HG03520 (cell line): Measurements from ENCODE around the gene MEIS2.

Source experiments
- ATAC-seq: cut with Tn5 transposase; IDR thresholded peaks from one replicate; pipeline ENCODE4 v1.9.1; 2021; ENCODE audit warnings: mild to moderate bottlenecking, moderate library complexity; ENCODE audit not compliant: unreplicated experiment

The MEIS2 gene

GRCh38 chr15:37098468-37099318 is 1.7 kb downstream of the MEIS2 start:
- ATAC-seq = peak; percentile 30

- ATAC-seq = no peak
These were observed 3.0 kb downstream of the MEIS2 start for GRCh38 chr15:37097144-37097919.

DNA sequence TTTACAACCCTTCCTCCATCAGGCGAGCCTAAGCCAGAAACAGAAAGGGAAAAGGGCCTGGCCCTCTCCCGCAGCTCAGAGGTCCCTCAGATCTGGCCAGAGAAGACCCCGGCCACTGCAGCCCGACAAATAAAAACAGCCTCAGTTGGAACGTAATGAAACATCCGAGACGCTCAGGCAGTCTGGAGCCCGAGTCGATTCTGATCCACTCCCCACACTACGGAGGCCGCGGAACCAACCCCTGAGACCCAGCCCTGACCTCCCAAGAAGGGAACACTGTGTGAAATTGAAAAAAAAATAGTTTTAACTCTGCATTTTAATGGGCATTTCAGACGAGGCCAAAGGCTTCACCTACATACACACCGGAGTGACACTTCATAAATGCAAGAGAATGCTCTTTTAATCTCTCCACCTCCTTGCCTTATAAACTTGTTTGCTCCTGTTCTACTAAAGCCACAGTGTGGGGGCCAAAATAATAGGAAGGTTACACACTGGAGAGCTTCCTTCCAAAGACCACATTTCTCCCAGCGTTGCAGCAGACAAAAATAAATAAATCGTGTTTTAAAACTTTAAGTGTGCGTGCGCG is 3.7 kb downstream of the MEIS2 start:
- ATAC-seq = no peak

GRCh38 chr15:37095770-37096557 is 4.4 kb downstream of the MEIS2 start:
- no peak for ATAC-seq

- no peak for ATAC-seq
These were observed 5.2 kb downstream of the MEIS2 start for GRCh38 chr15:37094915-37095711.

GRCh38 chr15:37094333-37094914 is 5.9 kb downstream of the MEIS2 start:
- no peak for ATAC-seq

DNA sequence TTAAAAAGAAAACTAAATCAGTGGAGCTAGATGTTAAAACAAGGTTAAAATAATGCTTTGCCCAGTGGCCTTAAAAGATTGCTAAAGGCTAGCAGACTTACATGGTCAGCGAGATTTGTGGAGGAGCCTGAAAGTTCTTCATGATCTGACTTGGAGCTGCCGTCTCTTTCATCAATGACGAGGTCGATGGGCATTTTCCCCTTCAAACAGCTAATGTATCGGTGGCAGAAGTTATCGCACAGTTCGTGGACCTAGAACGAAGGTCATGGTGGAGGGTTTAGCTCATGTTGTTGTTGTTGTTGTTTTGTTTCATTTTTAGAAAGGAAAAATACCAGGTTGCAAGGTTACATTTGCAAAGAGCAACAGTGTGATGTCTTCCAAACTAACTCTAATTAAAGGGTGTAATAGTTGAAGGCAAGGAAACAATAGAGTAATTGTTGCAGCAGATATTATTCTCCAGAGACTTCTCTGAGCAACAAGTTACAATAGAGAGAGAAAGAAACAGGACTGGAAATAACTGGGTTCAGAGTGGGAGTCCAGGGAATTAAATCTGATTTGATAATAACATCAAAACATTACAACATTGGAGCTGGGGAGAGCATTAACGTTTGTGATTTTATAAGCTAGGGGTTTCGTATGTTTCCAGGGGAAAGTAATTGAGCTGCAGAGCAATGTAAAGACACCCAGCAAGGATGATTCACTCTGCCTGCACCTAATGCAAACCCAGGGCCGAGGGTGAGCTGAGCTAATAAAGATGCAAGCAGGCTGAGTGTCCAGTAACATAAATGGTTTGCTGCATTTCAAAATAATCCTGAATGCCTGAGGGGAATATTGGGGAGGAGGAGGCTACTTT is 6.6 kb downstream of the MEIS2 start:
- no peak for ATAC-seq

GRCh38 chr15:37090543-37091175 is 9.7 kb downstream of the MEIS2 start:
- ATAC-seq = no peak

GRCh38 chr15:37088436-37088835 is 11.9 kb downstream of the MEIS2 start:
- no peak for ATAC-seq

DNA sequence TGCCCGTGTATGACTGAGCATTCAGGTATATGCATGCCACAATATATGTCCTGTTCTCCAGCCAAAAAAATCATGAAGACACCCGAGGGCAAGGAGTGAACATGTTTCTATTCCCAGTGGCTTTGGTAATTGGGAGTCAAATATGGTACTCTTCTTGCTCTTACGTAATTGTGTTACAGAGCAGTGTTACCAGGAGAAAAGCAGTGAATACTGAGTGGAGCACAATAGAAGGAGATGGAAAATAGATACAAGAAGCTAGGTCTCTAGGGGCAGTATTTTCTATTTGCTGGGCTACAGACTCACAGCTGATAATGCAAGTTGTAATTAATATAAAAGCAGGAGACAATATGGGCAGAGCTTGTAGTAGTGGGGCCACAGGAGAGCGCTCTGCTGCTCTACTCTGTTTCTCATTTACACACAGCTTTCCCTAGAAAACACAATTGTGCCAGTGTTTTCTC is 13.2 kb downstream of the MEIS2 start:
- no peak for ATAC-seq

DNA sequence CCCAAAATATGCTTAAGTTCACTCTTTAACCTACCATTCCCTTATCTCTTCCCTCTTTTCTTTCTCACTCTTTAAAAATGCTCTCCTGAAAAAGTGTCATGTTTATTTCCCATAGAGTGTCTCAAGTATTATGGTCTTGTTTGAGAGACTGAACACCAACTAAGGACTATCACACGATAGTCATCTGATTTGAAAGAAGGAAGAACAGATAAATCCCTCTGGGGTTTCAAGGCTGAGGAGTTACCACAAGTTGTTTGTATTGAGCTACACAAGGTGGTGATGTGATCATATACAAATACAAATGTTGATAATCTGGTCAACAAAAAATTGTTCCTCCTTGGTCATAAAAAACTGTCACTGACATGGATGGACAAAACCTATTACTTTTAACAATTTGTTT is 13.8 kb downstream of the MEIS2 start:
- no peak for ATAC-seq

DNA sequence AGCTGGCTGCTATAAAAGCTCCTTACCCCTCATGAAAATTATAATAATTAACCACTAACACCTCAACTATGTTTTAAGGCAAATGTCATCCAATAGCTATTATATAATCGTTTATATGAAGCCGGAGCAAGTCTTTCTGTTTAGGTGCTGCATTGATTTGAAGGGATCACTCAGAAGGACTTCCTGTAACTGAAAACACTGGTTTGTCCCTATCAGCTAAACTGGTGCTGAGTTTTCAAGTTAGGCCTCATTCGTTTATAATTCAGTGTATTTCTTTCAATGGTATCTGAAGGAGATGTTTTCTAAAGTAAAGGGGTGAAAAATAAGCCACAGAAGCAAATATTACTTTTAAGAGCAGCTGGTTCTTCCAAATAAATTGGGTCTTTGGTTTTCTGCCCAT is 14.2 kb downstream of the MEIS2 start:
- ATAC-seq = no peak

DNA sequence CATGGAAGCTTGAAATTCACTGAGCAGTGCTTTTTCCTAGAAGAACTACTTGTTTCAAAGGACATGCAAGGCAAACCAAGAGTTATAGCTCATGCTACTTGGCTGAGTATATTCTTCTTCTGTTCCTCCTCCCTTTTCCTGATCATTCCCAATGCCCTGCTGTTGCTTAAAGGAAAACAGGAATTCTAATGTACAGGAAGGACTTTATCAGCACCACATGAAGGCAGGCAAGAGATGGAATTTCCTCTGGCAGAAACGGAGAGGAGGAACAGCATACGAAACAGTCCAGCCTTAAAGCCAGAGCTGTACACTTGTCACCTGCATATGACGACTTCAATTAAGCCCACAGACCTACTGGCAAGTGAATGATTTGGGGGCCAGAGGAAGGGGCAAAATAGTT is 15.7 kb downstream of the MEIS2 start:
- no peak for ATAC-seq

DNA sequence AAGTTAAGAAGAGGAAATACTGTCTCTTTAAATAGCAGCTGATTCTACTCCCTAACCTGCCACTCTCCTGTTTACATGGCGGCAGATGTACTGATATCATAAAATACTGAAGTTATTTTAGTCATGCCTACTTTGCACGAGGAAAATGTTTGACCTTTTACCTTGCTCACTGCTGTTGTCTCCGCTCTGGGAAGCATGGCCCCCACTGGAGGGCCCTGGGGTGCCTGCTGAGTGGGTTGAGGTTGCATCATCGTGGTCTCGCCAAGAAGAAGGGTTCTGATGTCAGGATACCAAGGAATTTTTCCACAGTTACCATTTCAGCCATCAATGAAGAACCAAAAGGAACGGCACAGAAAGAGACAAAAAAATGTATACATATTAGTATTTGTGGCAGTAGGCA is 16.7 kb downstream of the MEIS2 start:
- ATAC-seq = no peak

DNA sequence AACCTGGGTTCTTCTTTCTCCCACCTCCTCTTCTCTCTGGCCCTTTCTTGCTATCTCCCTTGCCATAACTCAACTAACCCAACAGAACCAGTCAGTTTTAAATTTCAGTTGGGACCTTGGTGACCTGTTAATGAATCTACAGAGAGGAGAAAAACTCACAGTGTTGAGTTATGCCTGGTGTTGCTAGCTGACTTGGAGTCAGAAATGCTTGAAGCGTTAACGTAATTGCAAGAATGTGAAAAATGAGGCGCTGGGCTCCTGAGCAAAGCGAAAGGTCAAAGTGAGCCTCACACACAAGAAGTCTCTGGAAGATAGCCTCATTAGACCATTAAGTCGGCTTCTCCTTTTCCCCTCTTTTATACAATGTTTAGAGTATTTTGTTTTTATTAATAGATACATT is 18.4 kb downstream of the MEIS2 start:
- no peak for ATAC-seq

DNA sequence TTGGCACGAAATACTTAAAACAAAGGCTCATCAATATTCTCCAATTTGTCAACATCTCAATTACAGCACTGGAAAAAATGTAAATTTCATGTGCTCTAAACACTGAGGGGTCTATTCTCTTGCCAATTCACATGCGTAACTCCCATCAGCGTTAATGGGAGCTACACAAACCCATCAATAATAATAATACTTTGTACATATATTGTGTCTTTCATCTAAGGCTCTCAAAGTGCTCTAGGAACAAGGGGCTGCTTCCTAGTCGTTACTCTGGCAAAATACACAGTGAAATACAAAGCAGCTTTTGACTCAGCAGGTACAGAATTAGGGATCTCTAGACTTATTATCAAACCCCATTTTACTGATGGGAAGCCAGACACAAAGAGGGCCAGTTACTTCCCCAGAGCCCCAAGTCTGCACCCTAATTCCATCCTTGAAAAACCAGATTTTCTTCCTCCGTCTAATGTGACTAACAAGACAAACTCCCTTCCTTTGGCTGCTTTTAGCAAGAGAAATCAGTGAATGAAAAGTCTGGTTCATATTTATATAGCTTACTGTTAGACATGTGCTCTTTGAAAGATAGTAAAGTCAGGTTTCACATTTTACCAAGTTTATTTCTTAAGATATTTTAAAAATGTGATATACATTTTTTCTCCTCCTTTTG is 20.0 kb downstream of the MEIS2 start:
- ATAC-seq = no peak

- ATAC-seq = no peak
These were observed 20.6 kb downstream of the MEIS2 start for GRCh38 chr15:37079726-37080125.

GRCh38 chr15:37078566-37078965 is 21.8 kb downstream of the MEIS2 start:
- no peak for ATAC-seq
